K562 (cell line): ENCODE measurements around the gene SCNN1A. TPM values are rescaled to one million over a fixed set of nuclear protein-coding genes. Genes with fewer than 3 reads are reported as not detected.

Experiments
- ATAC-seq: fragments of 200-7000 bp; cut with Tn5 transposase; 3 replicates; pipeline ENCODE4 v1.9.1; 2020; ENCODE audit warnings: moderate library complexity
- BruUV-seq: library from RNA; stranded (reverse); fragments of 400-500 nt; replicated peaks from 2 replicates; lab custom pipeline; 2021; lab: Mats Ljungman, UMichigan
- CTCF ChIA-PET: fragments of 300-600 bp; formaldehyde crosslinking; extraction: SDS; loops from one replicate; lab custom pipeline; 2021; ENCODE audit warnings: low intra/inter-chr PET ratio; lab: Yijun Ruan, JAX
- POLR2A ChIA-PET: fragments of 300-600, 350-650 bp; sonication (Branson Sonifier 250); formaldehyde crosslinking; extraction: SDS; loops from one replicate; lab custom pipeline; 2021; ENCODE audit warnings: antibody characterized with exemption, inconsistent platforms; lab: Yijun Ruan, JAX
- DNase-seq, 4 experiments: peaks; one replicate each; pipeline versions ENCODE4 v3.0.0 to v3.0.0-alpha.2; 2011 to 2018; ENCODE audit warnings: low spot score in 3 of 4, mixed read lengths in 3 of 4; ENCODE audit errors: extremely low read depth in 1 of 4
- FAIRE-seq: peaks from 2 replicates; lab custom pipeline; 2011; peaks lifted over from hg19 to GRCh38; lab: Jason Lieb, UNC
- H2AFZ ChIP-seq: 2 replicates; pipeline ENCODE4 v1.6.0; 2011; ENCODE audit warnings: low read depth, low read length, control low read depth, inconsistent platforms
- H3K27ac ChIP-seq: fragments of 200-600 bp; 3 replicates; pipeline ENCODE4 v1.8.0; 2011; ENCODE audit warnings: low read depth, mild to moderate bottlenecking, control low read depth, inconsistent platforms, low read length, moderate library complexity, mixed read lengths; ENCODE audit errors: extremely low read depth
- H3K27me3 ChIP-seq, 2 experiments: fragments of 300-600 bp in 1 of 2; 2 replicates in 1 of 2; 3 replicates in 1 of 2; pipeline versions ENCODE4 v1.6.0 to v1.8.0; 2011; ENCODE audit warnings: inconsistent platforms in 2 of 2, low read length in 2 of 2, mild to moderate bottlenecking in 1 of 2, mixed read lengths in 1 of 2, moderate library complexity in 1 of 2; ENCODE audit not compliant: control insufficient read depth in 2 of 2, insufficient read depth in 2 of 2
- H3K36me3 ChIP-seq: fragments of 300-600 bp; 3 replicates; pipeline ENCODE4 v1.8.0; 2011; ENCODE audit warnings: mild to moderate bottlenecking, low read length, inconsistent platforms; ENCODE audit not compliant: control insufficient read depth, insufficient read depth
- H3K4me1 ChIP-seq, 2 experiments: fragments of 200-600 bp in 1 of 2; replicated peaks in 1 of 2; 2 replicates in 1 of 2; 3 replicates in 1 of 2; pipeline versions ENCODE4 v1.5.1 to v1.8.0; 2011; ENCODE audit warnings: inconsistent platforms in 2 of 2, low read length in 2 of 2, mild to moderate bottlenecking in 1 of 2, mixed read lengths in 1 of 2, moderate library complexity in 1 of 2; ENCODE audit not compliant: control insufficient read depth in 2 of 2, insufficient read depth in 2 of 2
- H3K4me2 ChIP-seq: 2 replicates; pipeline ENCODE4 v1.6.1; 2011; ENCODE audit warnings: low read length, control low read depth, inconsistent platforms, mixed read lengths; ENCODE audit not compliant: insufficient read depth
- H3K4me3 ChIP-seq: fragments of 200-600 bp; sonication (generic), shearing (Covaris generic); 2 replicates; pipeline ENCODE4 v1.5.1; 2016; ENCODE audit warnings: control low read depth, inconsistent platforms
- H3K79me2 ChIP-seq: fragments of 200-600 bp; 3 replicates; pipeline ENCODE4 v1.8.0; 2011; ENCODE audit warnings: low read length, inconsistent platforms; ENCODE audit not compliant: control insufficient read depth, insufficient read depth
- H3K9ac ChIP-seq, 2 experiments: 2 replicates each; pipeline versions ENCODE4 v1.6.0 to v1.6.1; 2011; ENCODE audit warnings: low read depth in 2 of 2, low read length in 2 of 2, control low read depth in 1 of 2, inconsistent platforms in 1 of 2, mild to moderate bottlenecking in 1 of 2, mixed read lengths in 1 of 2; ENCODE audit not compliant: insufficient read depth in 1 of 2
- H3K9me1 ChIP-seq: one replicate; pipeline ENCODE4 v1.6.0; 2011; ENCODE audit warnings: inconsistent platforms, mild to moderate bottlenecking, low read length, moderate library complexity; ENCODE audit not compliant: control insufficient read depth, insufficient read depth
- H3K9me3 ChIP-seq: replicated peaks from 2 replicates; pipeline ENCODE4 v1.5.1; 2011; ENCODE audit warnings: low read depth, low read length, inconsistent platforms; ENCODE audit not compliant: control insufficient read depth, insufficient read depth
- H4K20me1 ChIP-seq: replicated peaks from 2 replicates; pipeline ENCODE4 v1.6.1; 2011; ENCODE audit warnings: low read length, inconsistent platforms, mixed read lengths; ENCODE audit not compliant: control insufficient read depth, insufficient read depth
- ARID1B ChIP-seq: fragments of 450-650 bp; IDR thresholded peaks from 2 replicates; pipeline ENCODE4 v1.6.1; 2016; ENCODE audit warnings: antibody characterized with exemption, mild to moderate bottlenecking, inconsistent platforms
- E2F6 ChIP-seq, 2 experiments: IDR thresholded peaks; 2 replicates each; pipeline ENCODE4 v1.6.1; 2011; ENCODE audit warnings: borderline replicate concordance in 1 of 2, control low read depth in 1 of 2, low read depth in 1 of 2, low read length in 1 of 2, mild to moderate bottlenecking in 1 of 2, mixed read lengths in 1 of 2, moderate library complexity in 1 of 2; ENCODE audit not compliant: insufficient read depth in 1 of 2, insufficient read length in 1 of 2, poor library complexity in 1 of 2, severe bottlenecking in 1 of 2; ENCODE audit errors: extremely low read depth in 1 of 2
- ELF2 ChIP-seq: fragments of 250-450 bp; sonication (Bioruptor Pico); IDR thresholded peaks from 2 replicates; pipeline ENCODE4 v1.5.0; 2021; ENCODE audit warnings: mild to moderate bottlenecking
- FOXP1 ChIP-seq: sonication (generic); formaldehyde crosslinking; IDR thresholded peaks from 2 replicates; pipeline ENCODE4 v1.8.0; 2022; ENCODE audit warnings: mild to moderate bottlenecking, missing genetic modification reagents
- HMGN3 ChIP-seq: IDR thresholded peaks from 2 replicates; pipeline ENCODE4 v1.6.1; 2011; ENCODE audit warnings: borderline replicate concordance, low read depth, mild to moderate bottlenecking, mixed read lengths, low read length; ENCODE audit not compliant: insufficient read length; ENCODE audit errors: extremely low read depth
- KDM1A ChIP-seq, 2 experiments: fragments of 450-650 bp; IDR thresholded peaks; 2 replicates each; pipeline ENCODE4 v1.6.1; 2016; ENCODE audit warnings: mild to moderate bottlenecking in 2 of 2
- MEIS2 ChIP-seq: fragments of 450-650 bp; IDR thresholded peaks from 2 replicates; pipeline ENCODE4 v1.6.1; 2014; ENCODE audit warnings: mild to moderate bottlenecking; ENCODE audit not compliant: partially characterized antibody
- NCOR1 ChIP-seq: fragments of 450-650 bp; IDR thresholded peaks from 2 replicates; pipeline ENCODE4 v1.6.1; 2016; ENCODE audit warnings: mild to moderate bottlenecking, moderate library complexity
- PBX2 ChIP-seq, 2 experiments: IDR thresholded peaks in 1 of 2; conservative IDR thresholded peaks in 1 of 2; 2 replicates each; pipeline ENCODE4 v1.6.1; 2016; ENCODE audit warnings: low read depth in 2 of 2, mild to moderate bottlenecking in 1 of 2, missing compliant biosample characterization in 1 of 2, missing genetic modification characterization in 1 of 2, moderate library complexity in 1 of 2
- POLR2B ChIP-seq: fragments of 450-650 bp; IDR thresholded peaks from 2 replicates; pipeline ENCODE4 v1.6.1; 2018; ENCODE audit warnings: low read depth; ENCODE audit not compliant: partially characterized antibody
- RCOR1 ChIP-seq, 2 experiments: IDR thresholded peaks; 2 replicates each; pipeline ENCODE4 v1.6.1; 2012; ENCODE audit warnings: low read depth in 2 of 2, low read length in 2 of 2, borderline replicate concordance in 1 of 2, improper control_type of control experiment in 1 of 2
- SMARCA4 ChIP-seq: fragments of 450-650 bp; IDR thresholded peaks from 2 replicates; pipeline ENCODE4 v1.6.1; 2016
- TCF3 ChIP-seq: sonication (generic); formaldehyde crosslinking; IDR thresholded peaks from 2 replicates; pipeline ENCODE4 v1.4.0; 2020; ENCODE audit warnings: mild to moderate bottlenecking, missing genetic modification reagents
- ZNF507 ChIP-seq: conservative IDR thresholded peaks from 2 replicates; pipeline ENCODE4 v1.6.1; 2017; ENCODE audit warnings: missing genetic modification characterization, missing compliant biosample characterization
- ZNF717 ChIP-seq: fragments of 250-450 bp; sonication (Bioruptor Pico); IDR thresholded peaks from 2 replicates; pipeline ENCODE4 v1.5.0; 2021
- WGBS: fragments of 100-300 bp; shearing (Covaris generic); methylation state at CpG from one replicate; pipeline ENCODE4 v1.1.6; 2016; ENCODE audit warnings: low coverage, mixed read lengths; ENCODE audit not compliant: insufficient coverage; ENCODE audit errors: missing lambda C conversion rate; 5-methylcytosine and 5-hydroxymethylcytosine counted together
- in situ Hi-C: fragments of 300-500 bp; cut with MboI; formaldehyde crosslinking; loops from 4 replicates; pipeline ENCODE4 v1.15.0; 2018; ENCODE audit warnings: inconsistent platforms, mixed read lengths
- intact Hi-C: fragments of 100-400 bp; cut with micrococcal nuclease; formaldehyde crosslinking; loops from 2 replicates; pipeline ENCODE4 v1.14.2; 2022
- polyA plus RNA-seq, 8 experiments: library from polyadenylated mRNA; depleted of rRNA in 4 of 8; stranded (reverse) in 5 of 8; unstranded in 3 of 8; fragments of >200 nt; fragmentation: Nextera tagmentation in 2 of 8; fragmentation: Illumina TruSeq in 1 of 8; extraction: Ambion mirVana in 2 of 8; extraction: Trizol in 1 of 8; gene quantifications; 2 replicates each; pipeline versions ENCODE4 v1.2.1 to v1.2.3, GENCODE V29; 2011 to 2014; ENCODE audit warnings: inconsistent platforms in 1 of 8, missing spikeins in 1 of 8
- total RNA-seq, 7 experiments: library from RNA; depleted of rRNA in 6 of 7; stranded (reverse); fragments of >200 nt in 6 of 7; fragmentation: Illumina TruSeq in 2 of 7; extraction: Trizol in 2 of 7; gene quantifications; 2 replicates each; pipeline versions ENCODE4 v1.2.1 to v1.2.3, GENCODE V29; 2011 to 2021; ENCODE audit warnings: low replicate concordance in 1 of 7

The SCNN1A gene
- total and polyA plus RNA-seq, 9 of the 15 experiments (the other 6 are each of a cell fraction or from before 2014, with no cell fraction given) = 0.15 to 0.49 (median 0.32) TPM; not detected in 5

- TF ChIP-seq ZNF507 (tag) = no peak
- TF ChIP-seq HMGN3 = no peak
- no peak for TF ChIP-seq E2F6 (IDR thresholded peaks at IDR 0.05; ENCODE audit: borderline replicate concordance in 1 of 2, extremely low read depth in 1 of 2, insufficient read depth in 1 of 2, insufficient read length in 1 of 2, low read depth in 1 of 2, low read length in 1 of 2, poor library complexity in 1 of 2, severe bottlenecking in 1 of 2)
- no peak for TF ChIP-seq ZNF717 (CRISPR knock-in tag)
- no peak for TF ChIP-seq ELF2
- TF ChIP-seq, all 486 proteins: peak for 0
These were observed at the start of gene SCNN1A (continued) for GRCh38 chr12:6375269-6376078.

GRCh38 chr12:6424866-6425265, 49.5 kb upstream of the SCNN1A start:
- Histone ChIP-seq H3K9me1 (no peaks in the 10 kb centered on the region), H3K4me2 (no peak overlapping the region), H3K27me3 (no peaks in the 10 kb centered on the region), H3K36me3 (no peaks in the 10 kb centered on the region), H3K4me1 (peaks cover 3 to 5% of the 10 kb centered on the region in 2 experiments; a peak in 4 of 5 replicates), H2AFZ (no peak overlapping the region), H3K9me3 (no peaks in the 10 kb centered on the region), H3K79me2 (no peaks in the 10 kb centered on the region), H4K20me1 (no peaks in the 10 kb centered on the region), H3K9ac (no peak overlapping the region), H3K4me3 (no peak overlapping the region), H3K27ac (no peak overlapping the region)
- ChIA-PET CTCF (interaction anchor here (2.2 kb wide), 1 partner anchor 41 kb away, joined by 19 read pairs; no protein-coding TSS in a partner anchor), POLR2A (interaction anchor here (0.6 to 1.7 kb wide), 2 partner anchors 45 to 411 kb away, joined by 4 to 10 read pairs; partner anchors contain the start of gene VAMP1)
- ATAC-seq (no peak), FAIRE-seq (no peak), DNase-seq (peak in 3 of 4 experiments; percentile 11 to 54 (median 54))
- 44% methylated on average over 4 of the region's 8 CpGs for WGBS
- no TSS peak for BruUV-seq
- in situ Hi-C loops (loop anchor here (5.0 kb wide), 1 partner anchor 37 kb away; no protein-coding TSS in a partner anchor), intact Hi-C loops (loop anchor here (5.0 kb wide), 1 partner anchor 98 kb away; no protein-coding TSS in a partner anchor)
- TF ChIP-seq KDM1A (IDR thresholded peaks at IDR 0.05) = 0 out of 4 replicates have a peak, but pooled peaks of 1 of the 2 experiments have one; percentile 23
- peak in 1 of 2 experiments; percentile 33; a peak in 1 of 4 replicates for TF ChIP-seq RCOR1 (IDR thresholded peaks at IDR 0.05; ENCODE audit: borderline replicate concordance in 1 of 2, low read depth in 2 of 2, low read length in 2 of 2)
- TF ChIP-seq TCF3 (CRISPR knock-in tag) = peak; percentile 10; the same call in 1 of the 2 replicates
- TF ChIP-seq MEIS2 = peak; percentile 31
- no peak for TF ChIP-seq SMARCA4
- TF ChIP-seq ARID1B = peak; percentile 33; the same call in 1 of the 2 replicates
- TF ChIP-seq POLR2B = no peak
- TF ChIP-seq PBX2 (CRISPR knock-in tag; IDR thresholded peaks at IDR 0.05; ENCODE audit: low read depth) = no peak
- TF ChIP-seq PBX2 (tag; conservative IDR thresholded peaks at IDR 0.05; ENCODE audit: low read depth) = peak; percentile 26; the same call in 1 of the 2 replicates
- 0 out of 2 replicates have a peak, but pooled peaks have one; percentile 32 for TF ChIP-seq NCOR1
- no peak for TF ChIP-seq FOXP1 (CRISPR knock-in tag)
